GM21717 (cell line): ENCODE data around the gene BAG2.

Experiments used
- ATAC-seq: cut with Tn5 transposase; IDR thresholded peaks from one replicate; pipeline ENCODE4 v1.9.1; 2021; ENCODE audit warnings: mild to moderate bottlenecking, moderate library complexity; ENCODE audit not compliant: unreplicated experiment

The BAG2 gene

DNA sequence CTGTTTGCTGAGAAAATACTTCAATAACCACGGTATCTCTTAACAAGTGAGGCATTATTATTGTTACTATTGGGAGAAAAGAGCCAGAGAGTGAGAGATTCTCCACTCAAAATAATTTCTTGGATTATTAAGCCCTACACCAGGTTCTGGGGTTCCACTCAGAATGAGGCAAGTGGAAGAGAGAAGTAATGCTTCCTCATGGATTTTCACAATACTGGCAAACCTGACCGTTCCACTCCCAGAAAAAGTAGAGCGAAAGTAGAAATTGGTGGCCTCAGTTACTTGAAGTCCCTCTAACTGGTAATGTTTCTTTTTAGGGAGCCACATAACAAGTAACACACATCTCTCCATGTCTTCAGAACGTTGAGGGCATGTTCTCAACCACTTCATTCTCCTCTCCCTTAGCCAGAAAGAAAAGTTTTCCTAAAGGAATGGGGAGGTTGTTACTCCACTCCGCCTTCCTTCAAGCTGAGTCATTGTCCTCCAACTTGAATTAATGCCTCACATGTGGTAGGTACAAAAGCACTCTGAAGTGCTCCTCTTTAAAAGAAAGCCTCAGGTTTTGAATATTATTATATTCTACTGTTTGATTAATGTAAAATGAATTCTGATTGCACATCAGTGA is 1.9 kb downstream of the BAG2 start:
- ATAC-seq, result no peak

GRCh38 chr6:57174511-57174907 is 2.4 kb downstream of the BAG2 start:
- ATAC-seq, result no peak

GRCh38 chr6:57177545-57178265 is 5.6 kb downstream of the BAG2 start:
- no peak for ATAC-seq

DNA sequence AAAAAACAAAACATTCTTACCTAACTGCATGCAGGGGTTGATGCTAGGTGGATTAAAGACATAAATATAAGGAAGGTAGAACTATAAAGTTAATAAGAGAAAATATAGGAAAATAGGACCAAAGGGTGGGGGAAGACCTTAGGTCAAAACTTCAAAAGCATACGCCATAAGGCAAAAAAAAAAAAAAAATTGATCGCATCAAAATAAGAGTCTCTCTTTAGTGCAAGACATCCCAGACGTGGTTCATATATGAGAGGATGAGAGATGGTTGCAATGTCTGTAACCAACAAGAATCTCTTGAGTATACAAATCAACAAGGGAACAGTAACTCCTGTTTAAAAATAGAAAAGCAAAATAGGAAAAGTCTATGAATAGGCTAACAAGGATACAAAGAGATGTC is 8.5 kb downstream of the BAG2 start:
- no peak for ATAC-seq

DNA sequence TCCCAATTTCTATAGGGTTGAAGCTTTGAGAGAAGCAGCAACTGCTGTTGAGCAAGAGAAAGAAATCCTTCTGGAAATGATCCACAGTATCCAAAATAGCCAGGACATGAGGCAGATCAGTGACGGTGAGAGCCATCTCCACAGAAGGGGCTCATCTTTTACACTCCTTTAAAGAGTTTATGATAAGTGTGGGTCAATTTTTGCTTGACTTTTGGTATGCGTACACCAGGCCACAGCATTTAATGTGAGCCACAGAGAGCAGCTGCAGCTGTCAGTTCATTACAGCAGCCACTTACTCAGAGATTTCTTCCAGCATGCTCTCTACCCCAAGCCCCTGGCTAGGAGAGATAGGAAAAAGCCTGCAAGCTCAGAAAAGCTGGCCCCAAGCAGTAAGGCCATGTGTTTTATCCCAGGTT is 9.9 kb downstream of the BAG2 start:
- ATAC-seq, result no peak

- no peak for ATAC-seq
Observed at GRCh38 chr6:57183336-57183735, 11.2 kb downstream of the BAG2 start.

DNA sequence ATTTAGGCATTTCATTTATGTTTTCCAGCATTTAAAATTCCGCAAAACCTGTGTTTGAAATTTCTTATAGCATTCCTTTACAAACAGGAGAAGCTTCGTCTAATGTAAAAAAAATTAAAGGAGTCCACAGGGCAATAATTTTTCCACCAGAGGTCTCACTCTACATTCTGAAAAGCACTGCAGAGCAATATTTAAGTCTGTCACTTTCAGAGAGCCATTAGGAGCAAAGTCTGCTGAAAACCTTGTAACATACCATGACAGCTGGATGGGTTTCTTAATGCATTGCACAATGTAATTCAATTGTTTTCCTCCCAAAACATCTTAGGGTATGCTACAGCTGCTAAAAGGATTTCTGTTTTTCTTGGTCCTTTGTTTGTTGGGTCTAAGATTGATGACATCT is 18.0 kb downstream of the BAG2 start:
- ATAC-seq, result no peak

DNA sequence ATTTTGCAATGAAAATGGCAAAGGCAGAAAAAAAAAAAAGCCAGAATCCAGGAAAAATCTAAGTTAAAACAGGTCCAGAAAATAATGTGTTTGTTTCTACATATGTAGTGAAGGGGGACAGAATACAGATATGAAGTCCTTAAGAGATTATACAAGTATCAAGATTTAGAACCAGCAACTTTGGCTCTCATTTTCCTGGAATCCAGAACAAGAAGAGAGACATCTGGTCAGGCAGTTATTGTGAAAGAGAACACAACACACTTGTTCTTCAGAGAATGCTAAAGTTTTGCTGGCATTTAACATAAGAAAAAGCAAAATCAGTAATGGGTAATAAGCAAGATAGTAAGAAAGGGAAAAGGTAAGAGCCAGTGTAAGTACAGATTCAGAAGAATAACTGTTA is 21.1 kb downstream of the BAG2 start:
- ATAC-seq, result no peak

GRCh38 chr6:57195457-57195856 is 23.3 kb downstream of the BAG2 start:
- no peak for ATAC-seq

- no peak for ATAC-seq
Observed at GRCh38 chr6:57198926-57199636, 27.0 kb downstream of the BAG2 start.

DNA sequence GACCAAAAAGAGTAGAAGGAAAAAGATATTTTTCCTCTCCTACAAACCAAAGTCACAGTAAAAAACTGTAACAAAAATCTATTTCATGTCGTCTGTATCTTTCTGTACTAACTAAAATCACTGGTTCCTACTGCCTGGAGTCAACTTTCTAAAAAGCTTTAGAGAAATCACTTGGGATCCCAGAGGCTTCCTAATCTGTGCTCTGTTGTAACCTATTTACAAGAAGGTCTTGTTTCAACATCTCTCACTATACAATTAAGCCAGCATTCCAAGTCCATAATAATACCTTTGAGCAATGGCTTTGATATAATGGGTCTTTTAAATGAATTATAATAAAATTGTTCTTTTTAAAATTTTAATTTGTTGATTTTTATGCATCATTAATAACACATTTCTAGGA is 29.6 kb downstream of the BAG2 start:
- no peak for ATAC-seq

- no peak for ATAC-seq
Observed at GRCh38 chr6:57205550-57206328, 33.6 kb downstream of the BAG2 start.

GRCh38 chr6:57207141-57207540 is 35.0 kb downstream of the BAG2 start:
- ATAC-seq, result no peak

GRCh38 chr6:57207872-57208271 is 35.7 kb downstream of the BAG2 start:
- ATAC-seq, result no peak

DNA sequence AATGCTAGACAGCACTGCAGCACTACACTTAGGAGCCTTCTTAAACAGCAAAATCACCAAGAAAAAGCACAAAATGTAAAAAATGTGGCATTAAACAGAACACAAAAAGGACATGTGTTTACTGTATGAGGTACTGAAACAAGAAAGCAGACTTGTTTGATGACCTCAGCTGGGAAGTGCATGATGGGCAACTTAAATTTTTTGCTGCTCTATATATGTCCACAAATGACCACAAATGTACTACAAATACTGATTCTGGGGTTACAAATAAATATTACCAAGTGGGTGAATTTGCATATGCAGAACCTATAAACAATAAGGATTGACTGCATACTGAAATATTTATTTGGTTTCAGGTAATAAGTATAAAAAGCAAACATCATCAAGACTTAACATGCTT is 36.9 kb downstream of the BAG2 start:
- ATAC-seq, result no peak

GRCh38 chr6:57210060-57210459 is 37.9 kb downstream of the BAG2 start:
- ATAC-seq, result no peak

GRCh38 chr6:57215260-57215659 is 43.1 kb downstream of the BAG2 start:
- no peak for ATAC-seq

GRCh38 chr6:57216235-57217101 is 44.3 kb downstream of the BAG2 start:
- ATAC-seq, result no peak

GRCh38 chr6:57217270-57217669 is 45.1 kb downstream of the BAG2 start:
- ATAC-seq, result no peak

DNA sequence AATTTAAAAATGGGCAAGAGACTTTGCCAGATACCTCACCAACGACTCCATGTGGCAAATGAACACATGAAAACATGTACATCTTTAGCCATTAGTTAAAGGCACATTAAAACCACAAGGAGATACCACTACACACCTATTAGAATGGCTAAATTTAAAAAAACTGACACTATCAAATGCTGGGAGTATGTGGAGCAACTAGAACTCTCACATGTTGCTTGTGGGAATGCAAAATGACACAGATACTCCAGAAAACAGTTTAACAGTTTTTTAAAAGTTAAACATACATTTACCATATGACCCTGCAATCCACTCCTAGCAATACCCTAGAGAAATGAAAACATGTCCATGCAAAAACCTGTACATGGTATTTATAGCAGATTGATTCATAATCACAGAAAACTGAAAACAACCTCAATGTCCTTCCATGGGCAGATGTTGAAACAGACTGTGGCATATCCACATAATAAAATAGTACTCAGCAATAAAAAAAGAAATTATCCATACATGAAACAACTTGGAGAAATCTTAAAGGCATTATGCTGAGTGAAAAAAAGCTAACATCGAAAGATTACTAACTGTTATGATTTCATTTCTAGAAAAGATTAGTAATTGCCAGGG is 48.1 kb downstream of the BAG2 start:
- ATAC-seq, result no peak
